SK-N-SH (cell line): ENCODE measurements around the gene PFN1. TPM values are rescaled to one million over a fixed set of nuclear protein-coding genes. Genes with fewer than 3 reads are reported as not detected.

Experiments
- CTCF ChIA-PET: fragments of 300-600, 350-600 bp; formaldehyde crosslinking; extraction: SDS; loops from one replicate; lab custom pipeline; 2021; lab: Yijun Ruan, JAX
- POLR2A ChIA-PET: fragments of 350-600 bp; sonication (Branson Sonifier 250); formaldehyde crosslinking; extraction: SDS; loops from one replicate; lab custom pipeline; 2020; ENCODE audit warnings: antibody characterized with exemption, inconsistent platforms; lab: Yijun Ruan, JAX
- DNase-seq: peaks from one replicate; pipeline ENCODE4 v3.0.0; 2012
- H2AFZ ChIP-seq: fragments of 200-600 bp; sonication (generic); 2 replicates; pipeline ENCODE4 v1.8.1; 2016; ENCODE audit warnings: antibody characterized with exemption, mild to moderate bottlenecking, low read depth
- H3F3A ChIP-seq: fragments of 200-600 bp; sonication (generic); replicated peaks from 2 replicates; pipeline ENCODE3; 2016; ENCODE audit warnings: antibody characterized with exemption, mild to moderate bottlenecking; ENCODE audit not compliant: insufficient read depth
- H3K27ac ChIP-seq, 2 experiments: fragments of 200-500 bp in 1 of 2; fragments of 200-600 bp in 1 of 2; sonication (Bioruptor generic) in 1 of 2; sonication (generic), shearing (Covaris generic) in 1 of 2; 2 replicates each; pipeline versions ENCODE4 v1.5.1 to v1.6.1; 2014 to 2016; ENCODE audit warnings: low read depth in 2 of 2, inconsistent platforms in 1 of 2, low read length in 1 of 2, mild to moderate bottlenecking in 1 of 2, mixed read lengths in 1 of 2
- H3K27me3 ChIP-seq: fragments of 200-600 bp; sonication (generic), shearing (Covaris generic); 2 replicates; pipeline ENCODE4 v1.6.1; 2016; ENCODE audit warnings: mixed run types; ENCODE audit not compliant: insufficient read depth
- H3K36me3 ChIP-seq, 2 experiments: fragments of 200-500 bp in 1 of 2; fragments of 200-600 bp in 1 of 2; sonication (Bioruptor generic) in 1 of 2; sonication (generic) in 1 of 2; replicated peaks in 1 of 2; 2 replicates each; pipeline versions ENCODE3 to v1.5.1; 2014 to 2016; ENCODE audit warnings: low read length in 1 of 2, mild to moderate bottlenecking in 1 of 2; ENCODE audit not compliant: insufficient read depth in 2 of 2, control insufficient read depth in 1 of 2
- H3K4me1 ChIP-seq, 2 experiments: fragments of 200-500 bp in 1 of 2; fragments of 200-600 bp in 1 of 2; sonication (Bioruptor generic) in 1 of 2; sonication (generic), shearing (Covaris generic) in 1 of 2; 2 replicates each; pipeline versions ENCODE4 v1.5.1 to v1.6.1; 2014 to 2016; ENCODE audit warnings: low read depth in 1 of 2, low read length in 1 of 2, mixed run types in 1 of 2; ENCODE audit not compliant: insufficient read depth in 2 of 2, control insufficient read depth in 1 of 2
- H3K4me2 ChIP-seq: fragments of 200-600 bp; sonication (generic), shearing (Covaris generic); 2 replicates; pipeline ENCODE4 v1.6.1; 2017; ENCODE audit warnings: mixed run types
- H3K4me3 ChIP-seq, 2 experiments: fragments of 200-500 bp in 1 of 2; fragments of 200-600 bp in 1 of 2; sonication (Bioruptor generic) in 1 of 2; sonication (generic), shearing (Covaris generic) in 1 of 2; 2 replicates each; pipeline versions ENCODE4 v1.5.1 to v1.8.1; 2014 to 2016; ENCODE audit warnings: low read depth in 2 of 2, inconsistent platforms in 1 of 2, low read length in 1 of 2, mild to moderate bottlenecking in 1 of 2, mixed read lengths in 1 of 2, moderate library complexity in 1 of 2
- H3K79me2 ChIP-seq: fragments of 200-600 bp; sonication (generic); 2 replicates; pipeline ENCODE4 v1.8.1; 2017; ENCODE audit warnings: mild to moderate bottlenecking; ENCODE audit not compliant: insufficient read depth
- H3K9ac ChIP-seq: fragments of 200-600 bp; sonication (generic); 2 replicates; pipeline ENCODE4 v1.6.1; 2017; ENCODE audit warnings: mixed run types
- H3K9me2 ChIP-seq: fragments of 200-600 bp; sonication (generic); 2 replicates; pipeline ENCODE4 v1.6.1; 2017; ENCODE audit warnings: mixed run types
- H3K9me3 ChIP-seq: fragments of 200-600 bp; sonication (generic); 2 replicates; pipeline ENCODE4 v1.6.1; 2017; ENCODE audit warnings: mixed run types, mild to moderate bottlenecking, moderate library complexity
- H4K20me1 ChIP-seq: fragments of 200-600 bp; sonication (generic); 2 replicates; pipeline ENCODE4 v1.6.1; 2017; ENCODE audit warnings: mild to moderate bottlenecking, mixed run types; ENCODE audit not compliant: insufficient read depth
- EZH2phosphoT487 ChIP-seq: fragments of 200-600 bp; sonication (generic); IDR thresholded peaks from 2 replicates; pipeline ENCODE4 v1.6.1; 2017; ENCODE audit warnings: low read depth, mixed run types, mild to moderate bottlenecking, antibody characterized with exemption, moderate library complexity, borderline replicate concordance
- FOXM1 ChIP-seq: IDR thresholded peaks from 2 replicates; pipeline ENCODE4 v1.4.0; 2012; ENCODE audit warnings: low read depth, mild to moderate bottlenecking
- MEF2A ChIP-seq: IDR thresholded peaks from 2 replicates; pipeline ENCODE4 v1.4.0; 2012; ENCODE audit warnings: low read depth, borderline replicate concordance
- MXI1 ChIP-seq: IDR thresholded peaks from 2 replicates; pipeline ENCODE4 v1.6.1; 2012; ENCODE audit warnings: mild to moderate bottlenecking, low read depth, low read length, improper control_type of control experiment
- POLR2AphosphoS5 ChIP-seq: IDR thresholded peaks from 2 replicates; pipeline ENCODE4 v1.6.1; 2012; ENCODE audit warnings: low read depth, low read length
- REST ChIP-seq: IDR thresholded peaks from 2 replicates; pipeline ENCODE4 v1.6.1; 2012; ENCODE audit warnings: mild to moderate bottlenecking, low read depth, low read length, moderate library complexity
- WGBS: methylation state at CpG from one replicate; pipeline ENCODE4 v1.1.6; 2017; ENCODE audit warnings: low lambda C conversion rate; 5-methylcytosine and 5-hydroxymethylcytosine counted together
- polyA plus RNA-seq, 3 experiments: library from polyadenylated mRNA; depleted of rRNA; stranded (reverse); fragments of >200 nt; gene quantifications; 2 replicates each; pipeline ENCODE4 v1.2.3, GENCODE V29; 2012
- TF ChIP-seq, protein P1 (sequence below): fragments of 150-350 bp; IDR thresholded peaks from 2 replicates; pipeline ENCODE4 v1.6.1; 2017; ENCODE audit warnings: antibody characterized with exemption, low read length, low read depth, borderline replicate concordance
- TF ChIP-seq, protein P2 (sequence below): IDR thresholded peaks from 2 replicates; pipeline ENCODE4 v1.4.0; 2012; ENCODE audit warnings: low read depth, borderline replicate concordance

The PFN1 gene
- polyA plus RNA-seq, 1 of the 3 experiments (the other 2 are of a cell fraction), result 2,484 TPM

DNA sequence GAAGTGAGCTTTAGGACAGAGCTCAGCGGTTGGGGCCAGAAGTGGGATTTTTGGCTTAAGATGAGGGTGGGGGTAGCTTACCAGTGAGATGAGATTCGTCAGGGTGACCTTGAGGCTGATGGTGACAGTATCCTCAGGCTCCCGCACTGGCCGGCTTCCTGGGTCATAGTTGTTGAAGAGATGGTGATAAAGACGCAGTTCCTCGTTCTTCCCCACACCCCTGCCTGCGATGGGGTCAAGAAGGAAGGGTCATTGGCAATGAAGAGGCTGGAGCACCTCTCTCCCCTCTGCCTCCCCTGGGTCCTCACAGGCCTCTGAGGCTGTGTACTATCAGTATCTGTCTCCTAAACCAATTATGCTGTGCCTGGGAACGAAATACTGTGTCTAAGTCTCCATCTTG, 45.8 kb downstream of the PFN1 start (continued):
- TF ChIP-seq, protein P1, sequence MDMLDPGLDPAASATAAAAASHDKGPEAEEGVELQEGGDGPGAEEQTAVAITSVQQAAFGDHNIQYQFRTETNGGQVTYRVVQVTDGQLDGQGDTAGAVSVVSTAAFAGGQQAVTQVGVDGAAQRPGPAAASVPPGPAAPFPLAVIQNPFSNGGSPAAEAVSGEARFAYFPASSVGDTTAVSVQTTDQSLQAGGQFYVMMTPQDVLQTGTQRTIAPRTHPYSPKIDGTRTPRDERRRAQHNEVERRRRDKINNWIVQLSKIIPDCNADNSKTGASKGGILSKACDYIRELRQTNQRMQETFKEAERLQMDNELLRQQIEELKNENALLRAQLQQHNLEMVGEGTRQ, result no peak
- TF ChIP-seq MXI1 (no peak), POLR2AphosphoS5 (no peak), EZH2phosphoT487 (no peak)

DNA sequence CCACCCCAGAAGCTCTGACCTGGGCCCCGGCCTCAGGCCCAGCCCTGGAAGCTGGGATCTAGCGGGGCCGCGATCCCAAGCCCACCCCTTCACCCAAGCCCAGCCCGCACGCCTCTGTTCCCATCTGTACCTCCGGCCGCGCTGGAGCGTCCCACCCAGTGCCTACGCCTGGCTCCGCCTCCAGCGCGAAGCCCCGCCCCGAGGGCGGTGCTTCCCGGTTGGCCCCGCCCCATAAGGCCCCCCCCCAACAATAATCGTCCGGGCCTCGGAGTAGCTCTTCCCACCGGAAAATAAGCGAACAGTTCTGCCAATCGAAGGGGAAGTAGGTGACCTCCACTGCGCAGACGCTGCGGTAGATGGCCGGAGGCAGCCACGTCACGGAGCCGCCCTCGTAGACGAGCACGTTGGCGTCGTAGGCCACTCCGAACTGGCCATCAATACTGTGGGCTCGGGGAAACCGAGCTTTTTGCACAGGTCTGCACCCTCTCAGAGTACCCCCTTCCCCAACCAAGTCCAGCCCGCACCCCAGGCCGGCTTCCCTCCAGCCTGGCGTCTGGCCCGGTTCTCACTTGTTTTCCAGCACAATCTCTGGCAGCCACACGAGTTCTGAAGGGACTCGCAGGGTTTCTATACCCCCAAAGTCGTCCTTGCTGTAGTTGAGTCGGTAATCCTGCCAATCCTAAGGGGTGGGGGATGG, 46.5 kb downstream of the PFN1 start:
- ChIA-PET CTCF (interaction anchor here (1.3 to 6.5 kb wide), 3 partner anchors 12 to 113 kb away, joined by 5 to 47 read pairs (median 45); partner anchors contain the start of genes GLTPD2 and VMO1), POLR2A (no interaction called here)
- Histone ChIP-seq H3K9me2 (no peaks in the 10 kb centered on the region), H3K4me2 (no peak overlapping the region), H2AFZ (no peak overlapping the region), H3K27ac (no peak overlapping the region), H3K4me3 (no peak overlapping the region), H3K9me3 (no peaks in the 10 kb centered on the region), H3F3A (no peaks in the 10 kb centered on the region), H3K4me1 (peaks cover 0 to 10% of the 10 kb centered on the region in 2 experiments; a peak in 1 of 4 replicates), H3K27me3 (no peaks in the 10 kb centered on the region), H3K79me2 (no peaks in the 10 kb centered on the region)
- DNase-seq, result peak; percentile 76
- 88% methylated on average over 48 of the region's 48 CpGs for WGBS
- no peak for TF ChIP-seq REST
- TF ChIP-seq MEF2A, result no peak
- no peak for TF ChIP-seq FOXM1
- TF ChIP-seq, protein P2, sequence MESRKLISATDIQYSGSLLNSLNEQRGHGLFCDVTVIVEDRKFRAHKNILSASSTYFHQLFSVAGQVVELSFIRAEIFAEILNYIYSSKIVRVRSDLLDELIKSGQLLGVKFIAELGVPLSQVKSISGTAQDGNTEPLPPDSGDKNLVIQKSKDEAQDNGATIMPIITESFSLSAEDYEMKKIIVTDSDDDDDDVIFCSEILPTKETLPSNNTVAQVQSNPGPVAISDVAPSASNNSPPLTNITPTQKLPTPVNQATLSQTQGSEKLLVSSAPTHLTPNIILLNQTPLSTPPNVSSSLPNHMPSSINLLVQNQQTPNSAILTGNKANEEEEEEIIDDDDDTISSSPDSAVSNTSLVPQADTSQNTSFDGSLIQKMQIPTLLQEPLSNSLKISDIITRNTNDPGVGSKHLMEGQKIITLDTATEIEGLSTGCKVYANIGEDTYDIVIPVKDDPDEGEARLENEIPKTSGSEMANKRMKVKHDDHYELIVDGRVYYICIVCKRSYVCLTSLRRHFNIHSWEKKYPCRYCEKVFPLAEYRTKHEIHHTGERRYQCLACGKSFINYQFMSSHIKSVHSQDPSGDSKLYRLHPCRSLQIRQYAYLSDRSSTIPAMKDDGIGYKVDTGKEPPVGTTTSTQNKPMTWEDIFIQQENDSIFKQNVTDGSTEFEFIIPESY, result no peak
- TF ChIP-seq, all 33 proteins: peak for 0
- Histone ChIP-seq H4K20me1 (no peaks in the 10 kb centered on the region), H3K9ac (no peak overlapping the region), H3K36me3 (peaks cover 0 to 14% of the 10 kb centered on the region in 2 experiments)
